Keratinocyte (primary cell): Measurements from ENCODE around the gene DDX6. TPM values are rescaled to one million over a fixed set of nuclear protein-coding genes. Genes with fewer than 3 reads are reported as not detected.
"Not testable (repeated sequence)": the region's sequence is repeated elsewhere in the genome, so short reads cannot be mapped to it uniquely, and the experiment has no call there.

Source experiments
- DNase-seq: peaks from one replicate; pipeline ENCODE4 v3.0.0-alpha.2; 2011; ENCODE audit warnings: low read depth, missing footprints, low spot score
- FAIRE-seq: peaks from 2 replicates; lab custom pipeline; 2011; peaks lifted over from hg19 to GRCh38; lab: Jason Lieb, UNC
- H2AFZ ChIP-seq: 2 replicates; pipeline ENCODE4 v1.6.0; 2012; ENCODE audit warnings: low read length, control low read depth, inconsistent platforms; ENCODE audit not compliant: control insufficient read depth
- H3K27ac ChIP-seq: 2 replicates; pipeline ENCODE4 v1.5.1; 2011; ENCODE audit warnings: low read length; ENCODE audit not compliant: control insufficient read depth, insufficient read depth
- H3K27me3 ChIP-seq: 3 replicates; pipeline ENCODE4 v1.6.0; 2011; ENCODE audit warnings: low read length; ENCODE audit not compliant: control insufficient read depth, insufficient read depth; ENCODE audit errors: extremely low read depth
- H3K36me3 ChIP-seq, 2 experiments: 2 replicates in 1 of 2; 3 replicates in 1 of 2; pipeline ENCODE4 v1.5.1; 2011; ENCODE audit warnings: low read length in 2 of 2, mild to moderate bottlenecking in 1 of 2; ENCODE audit not compliant: control insufficient read depth in 2 of 2, insufficient read depth in 2 of 2; ENCODE audit errors: extremely low read depth in 1 of 2
- H3K4me1 ChIP-seq: 3 replicates; pipeline ENCODE4 v1.5.1; 2011; ENCODE audit warnings: low read length; ENCODE audit not compliant: control insufficient read depth, insufficient read depth; ENCODE audit errors: extremely low read depth
- H3K4me2 ChIP-seq: 3 replicates; pipeline ENCODE4 v1.6.0; 2011; ENCODE audit warnings: low read depth, low read length; ENCODE audit not compliant: control insufficient read depth, insufficient read depth; ENCODE audit errors: extremely low read depth
- H3K4me3 ChIP-seq, 3 experiments: fragments of 200-600 bp in 1 of 3; sonication (generic) in 1 of 3; 2 replicates in 2 of 3; 3 replicates in 1 of 3; pipeline ENCODE4 v1.5.1; 2011 to 2016; ENCODE audit warnings: low read length in 3 of 3, mild to moderate bottlenecking in 3 of 3, control low read depth in 2 of 3, inconsistent platforms in 1 of 3, low read depth in 1 of 3, mixed read lengths in 1 of 3, mixed run types in 1 of 3, moderate library complexity in 1 of 3; ENCODE audit not compliant: control insufficient read depth in 2 of 3, insufficient read depth in 2 of 3; ENCODE audit errors: extremely low read depth in 1 of 3
- H3K79me2 ChIP-seq: 2 replicates; pipeline ENCODE4 v1.6.0; 2012; ENCODE audit warnings: low read length; ENCODE audit not compliant: control insufficient read depth, insufficient read depth
- H3K9ac ChIP-seq: 3 replicates; pipeline ENCODE4 v1.6.0; 2011; ENCODE audit warnings: low read length; ENCODE audit not compliant: control insufficient read depth, insufficient read depth; ENCODE audit errors: extremely low read depth
- H3K9me1 ChIP-seq: 3 replicates; pipeline ENCODE4 v1.6.0; 2011; ENCODE audit warnings: low read length; ENCODE audit not compliant: control insufficient read depth, insufficient read depth; ENCODE audit errors: extremely low read depth
- H3K9me3 ChIP-seq: 2 replicates; pipeline ENCODE4 v1.5.1; 2012; ENCODE audit warnings: low read depth, low read length; ENCODE audit not compliant: control insufficient read depth
- H4K20me1 ChIP-seq: 3 replicates; pipeline ENCODE4 v1.6.0; 2011; ENCODE audit warnings: low read length; ENCODE audit not compliant: control insufficient read depth, insufficient read depth; ENCODE audit errors: extremely low read depth
- dilution Hi-C: fragments of 300-500 bp; cut with MboI; formaldehyde crosslinking; loops from one replicate; pipeline ENCODE4 v1.7.0; 2020; ENCODE audit warnings: low sequenced_read_pairs; ENCODE audit not compliant: extremely low pct_ligation_motif_present
- polyA plus RNA-seq, 5 experiments: library from polyadenylated mRNA; depleted of rRNA in 3 of 5; stranded (reverse) in 3 of 5; stranded (forward) in 1 of 5; unstranded in 1 of 5; fragments of >200 nt; gene quantifications; 1 replicate in 1 of 5; 2 replicates in 3 of 5; 3 replicates in 1 of 5; pipeline versions ENCODE4 v1.2.1 to v1.2.3, GENCODE V29; 2011 to 2012; ENCODE audit warnings: missing spikeins in 2 of 5, low read depth in 1 of 5, low replicate concordance in 1 of 5

DDX6 gene
- polyA plus RNA-seq, 1 donor (not counting 4 experiments of a cell fraction or from before 2014, with no cell fraction given): 58.0 TPM

DNA sequence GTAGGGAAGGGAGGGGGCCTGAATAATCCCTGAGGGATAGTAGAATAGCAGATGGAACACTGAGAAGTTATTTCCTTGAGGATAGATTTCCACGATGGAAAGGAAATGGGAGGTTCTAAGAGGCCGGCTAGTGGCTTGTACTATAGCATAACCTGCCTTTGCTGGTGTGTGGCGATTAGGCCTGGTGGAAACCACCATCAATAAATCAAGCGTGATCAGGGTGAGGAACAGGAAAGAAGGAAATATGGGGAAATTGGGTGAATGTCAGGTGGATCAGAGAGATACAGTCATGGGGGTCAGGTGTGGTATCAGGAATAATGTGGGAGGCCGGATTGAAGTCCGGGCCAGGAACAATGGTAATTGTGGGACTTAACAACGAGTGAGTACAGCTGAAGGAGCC is 72.4 kb downstream of the DDX6 start:
- H4K20me1 ChIP-seq, H3K9me3 ChIP-seq, FAIRE-seq, H3K79me2 ChIP-seq, H2AFZ ChIP-seq, H3K27me3 ChIP-seq, H3K9me1 ChIP-seq, DNase-seq, H3K9ac ChIP-seq, H3K27ac ChIP-seq, dilution Hi-C loops, H3K4me1 ChIP-seq, H3K36me3 ChIP-seq, H3K4me3 ChIP-seq, H3K4me2 ChIP-seq: not testable (repeated sequence)

DNA sequence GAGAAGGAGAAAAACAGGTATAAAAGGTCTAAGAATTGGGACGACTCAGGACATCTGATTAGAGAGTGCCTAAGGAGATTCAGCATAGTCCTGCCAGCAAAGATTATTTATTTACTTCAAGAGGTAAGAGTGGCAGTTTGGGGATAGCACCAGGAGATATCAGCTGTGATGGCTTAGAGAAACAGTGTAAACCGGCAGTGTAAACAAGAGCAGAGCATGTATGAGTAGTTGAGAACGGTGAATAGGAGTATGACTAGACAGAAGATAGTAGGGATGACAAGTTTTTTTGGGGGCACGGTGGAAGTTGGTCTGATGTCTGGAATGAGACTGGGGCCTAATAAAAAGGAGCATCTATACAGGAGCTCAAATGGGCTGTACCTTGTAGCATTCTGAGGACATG is 73.2 kb downstream of the DDX6 start:
- H2AFZ ChIP-seq, H3K27ac ChIP-seq, H3K9me3 ChIP-seq, H3K4me3 ChIP-seq, H3K36me3 ChIP-seq, H3K27me3 ChIP-seq, dilution Hi-C loops, H3K4me1 ChIP-seq, H3K9me1 ChIP-seq, H3K9ac ChIP-seq, H3K4me2 ChIP-seq, H4K20me1 ChIP-seq, DNase-seq, FAIRE-seq, H3K79me2 ChIP-seq: not testable (repeated sequence)

DNA sequence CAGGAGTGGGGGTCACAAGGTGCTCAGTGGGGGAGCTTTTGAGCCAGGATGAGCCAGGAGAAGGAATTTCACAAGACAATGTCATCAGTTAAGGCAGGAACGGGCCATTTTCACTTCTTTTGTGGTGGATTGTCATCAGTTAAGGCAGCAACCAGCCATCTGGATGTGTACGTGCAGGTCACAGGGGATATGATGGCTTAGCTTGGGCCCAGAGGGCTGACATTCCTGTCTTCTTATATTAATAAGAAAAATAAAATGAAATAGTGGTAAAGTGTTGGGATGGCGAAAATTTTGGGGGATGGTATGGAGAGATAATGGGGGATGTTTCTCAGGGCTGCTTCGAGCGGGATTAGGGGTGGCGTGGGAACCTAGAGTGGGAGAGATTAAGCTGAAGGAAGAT is 73.7 kb downstream of the DDX6 start:
- H3K27me3 ChIP-seq, H3K36me3 ChIP-seq, dilution Hi-C loops, H4K20me1 ChIP-seq, H3K4me3 ChIP-seq, H3K79me2 ChIP-seq, FAIRE-seq, H3K4me1 ChIP-seq, H3K9me3 ChIP-seq, H3K4me2 ChIP-seq, H3K27ac ChIP-seq, H2AFZ ChIP-seq, DNase-seq, H3K9me1 ChIP-seq, H3K9ac ChIP-seq: not testable (repeated sequence)
